ENCODE results near the gene SNTG2. TPM values are rescaled to one million over a fixed set of nuclear protein-coding genes. Genes with fewer than 3 reads are reported as not detected.

Gene SNTG2
- total and polyA plus RNA-seq, 2 experiments from 2014 or later, result 0.66 to 1.0 TPM

DNA sequence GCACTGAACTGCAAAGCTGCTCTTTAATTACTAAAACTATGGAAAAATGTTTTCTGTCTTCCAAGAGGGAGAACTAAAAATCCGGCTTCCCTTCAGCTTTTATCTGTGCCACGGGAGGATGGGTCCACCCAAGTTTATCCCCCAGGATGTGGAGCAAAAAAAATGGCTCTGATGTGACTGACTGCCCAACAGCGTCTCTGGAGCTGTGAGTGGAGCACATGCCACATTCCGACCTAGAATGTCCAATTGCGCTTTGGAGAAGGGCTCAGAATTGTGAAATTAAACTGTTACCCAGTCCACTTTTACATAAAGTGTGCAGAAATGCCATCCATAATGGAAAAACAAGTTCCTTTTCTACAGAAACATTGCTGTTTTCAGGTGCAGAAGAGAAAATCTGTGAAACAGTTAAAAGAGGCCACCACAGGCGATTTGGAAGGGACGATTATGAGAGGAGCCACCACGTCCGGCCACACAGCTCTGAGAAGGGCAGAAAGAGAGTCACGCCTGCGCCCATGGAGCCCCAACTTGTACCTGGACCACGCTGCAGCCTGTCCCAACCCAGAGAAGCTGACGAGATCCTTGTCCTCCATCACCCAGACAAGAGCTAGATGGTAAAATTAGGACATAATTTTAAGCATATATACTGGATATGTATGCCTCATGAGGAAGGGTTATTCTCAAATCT lies 362.7 kb downstream of the SNTG2 start:
- Histone ChIP-seq H3K9me3 (ENCODE audit: low read depth) (no peaks in the 10 kb centered on the region), H3K27ac (no peak overlapping the region), H3K27me3 (no peaks in the 10 kb centered on the region), H3K4me3 (no peak overlapping the region), H3K36me3 (no peaks in the 10 kb centered on the region), H3K4me1 (ENCODE audit: low read depth) (no peaks in the 10 kb centered on the region)
- DNase-seq (ENCODE audit: low read depth in 1 of 2, low spot score in 1 of 2), result no peak
- TF ChIP-seq, protein P1, sequence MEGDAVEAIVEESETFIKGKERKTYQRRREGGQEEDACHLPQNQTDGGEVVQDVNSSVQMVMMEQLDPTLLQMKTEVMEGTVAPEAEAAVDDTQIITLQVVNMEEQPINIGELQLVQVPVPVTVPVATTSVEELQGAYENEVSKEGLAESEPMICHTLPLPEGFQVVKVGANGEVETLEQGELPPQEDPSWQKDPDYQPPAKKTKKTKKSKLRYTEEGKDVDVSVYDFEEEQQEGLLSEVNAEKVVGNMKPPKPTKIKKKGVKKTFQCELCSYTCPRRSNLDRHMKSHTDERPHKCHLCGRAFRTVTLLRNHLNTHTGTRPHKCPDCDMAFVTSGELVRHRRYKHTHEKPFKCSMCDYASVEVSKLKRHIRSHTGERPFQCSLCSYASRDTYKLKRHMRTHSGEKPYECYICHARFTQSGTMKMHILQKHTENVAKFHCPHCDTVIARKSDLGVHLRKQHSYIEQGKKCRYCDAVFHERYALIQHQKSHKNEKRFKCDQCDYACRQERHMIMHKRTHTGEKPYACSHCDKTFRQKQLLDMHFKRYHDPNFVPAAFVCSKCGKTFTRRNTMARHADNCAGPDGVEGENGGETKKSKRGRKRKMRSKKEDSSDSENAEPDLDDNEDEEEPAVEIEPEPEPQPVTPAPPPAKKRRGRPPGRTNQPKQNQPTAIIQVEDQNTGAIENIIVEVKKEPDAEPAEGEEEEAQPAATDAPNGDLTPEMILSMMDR (IDR thresholded peaks at IDR 0.05; ENCODE audit: low read depth, low read length), result no peak

DNA sequence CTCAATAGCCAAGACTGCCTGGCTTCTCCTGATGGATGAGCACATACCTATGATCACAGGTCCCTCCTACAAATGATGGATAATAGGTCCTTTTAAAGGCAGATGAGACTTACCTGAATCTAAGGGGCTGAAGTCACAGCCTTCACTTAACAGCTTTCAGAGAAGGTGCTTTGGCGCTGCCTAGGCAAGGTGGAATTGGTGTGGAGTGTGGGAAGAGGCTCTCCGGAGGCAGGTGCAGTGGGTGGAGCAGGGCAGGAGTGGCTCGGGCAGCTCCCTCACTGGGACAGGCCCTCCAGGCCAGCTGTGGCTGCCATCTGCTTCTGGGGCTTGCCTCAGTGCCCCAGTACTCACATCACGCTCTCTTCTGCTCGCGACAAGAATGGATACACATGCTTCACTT lies 363.6 kb downstream of the SNTG2 start:
- H3K4me1 ChIP-seq (ENCODE audit: low read depth), result no peaks in the 10 kb centered on the region
- no peaks in the 10 kb centered on the region for H3K36me3 ChIP-seq
- no peaks in the 10 kb centered on the region for H3K27me3 ChIP-seq
- no peak overlapping the region for H3K4me3 ChIP-seq
- no peaks in the 10 kb centered on the region for H3K9me3 ChIP-seq (ENCODE audit: low read depth)
- TF ChIP-seq, protein P1 (IDR thresholded peaks at IDR 0.05; ENCODE audit: low read depth, low read length), result no peak
- no peak for DNase-seq (ENCODE audit: low read depth in 1 of 2, low spot score in 1 of 2)
- H3K27ac ChIP-seq, result no peak overlapping the region

DNA sequence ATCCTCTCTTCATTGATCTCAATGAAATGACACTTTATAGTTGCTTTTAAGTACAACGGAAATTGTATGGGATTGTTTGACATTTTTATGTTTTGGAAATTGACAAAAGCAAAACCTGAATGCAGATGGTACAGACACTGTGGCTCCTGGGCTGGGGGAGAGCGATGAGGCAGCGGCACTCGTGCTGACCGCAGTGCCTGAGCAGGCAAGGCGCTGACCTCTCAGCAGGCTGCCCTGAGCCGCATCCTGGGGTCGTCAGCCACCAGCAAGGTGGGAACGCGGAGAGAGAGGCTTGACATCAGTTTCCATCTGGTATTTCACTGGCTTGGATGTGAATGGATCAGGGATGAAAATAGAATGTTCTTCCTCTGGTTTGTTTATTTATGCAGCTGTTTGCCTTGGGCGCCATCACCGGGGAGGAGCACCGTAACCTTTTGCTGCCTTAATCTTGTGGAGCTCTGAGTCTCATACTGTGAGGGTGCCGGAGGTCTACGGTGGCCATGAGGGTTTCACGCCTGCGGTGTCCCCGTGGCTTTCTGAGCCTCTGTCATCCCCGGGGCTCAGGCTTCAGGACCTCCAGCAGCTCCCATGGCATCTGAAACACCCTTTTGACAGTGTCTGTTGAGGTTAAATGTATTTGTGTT lies 367.8 kb downstream of the SNTG2 start:
- Histone ChIP-seq H3K9me3 (ENCODE audit: low read depth) (no peaks in the 10 kb centered on the region), H3K4me3 (no peak overlapping the region), H3K27ac (no peak overlapping the region), H3K4me1 (ENCODE audit: low read depth) (no peaks in the 10 kb centered on the region), H3K36me3 (no peaks in the 10 kb centered on the region), H3K27me3 (no peaks in the 10 kb centered on the region)
- TF ChIP-seq, protein P1 (IDR thresholded peaks at IDR 0.05; ENCODE audit: low read depth, low read length), result no peak
- DNase-seq (ENCODE audit: low read depth in 1 of 2, low spot score in 1 of 2), result no peak

DNA sequence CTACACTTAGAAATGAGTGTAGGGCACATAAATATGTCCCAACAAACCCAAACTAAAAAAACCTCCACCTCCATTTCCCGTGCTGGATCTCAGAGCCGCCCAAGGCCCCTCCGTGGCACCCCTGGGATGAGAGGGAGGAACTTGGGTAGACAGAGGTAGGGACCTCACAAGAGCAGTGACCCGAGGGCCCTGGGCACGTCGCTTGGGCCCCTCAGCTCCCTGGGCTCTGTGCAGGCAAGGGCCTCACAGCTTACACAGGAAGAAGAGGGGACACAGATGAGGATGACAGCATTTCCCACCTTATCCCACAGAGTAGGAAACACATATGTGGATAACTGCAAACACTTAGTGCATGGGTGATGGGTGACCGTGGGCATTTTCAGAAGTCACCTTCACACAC lies 368.7 kb downstream of the SNTG2 start:
- TF ChIP-seq, protein P1 (IDR thresholded peaks at IDR 0.05; ENCODE audit: low read depth, low read length), result no peak
- Histone ChIP-seq H3K4me1 (ENCODE audit: low read depth) (no peaks in the 10 kb centered on the region), H3K36me3 (no peaks in the 10 kb centered on the region), H3K9me3 (ENCODE audit: low read depth) (no peaks in the 10 kb centered on the region), H3K27ac (no peak overlapping the region), H3K4me3 (no peak overlapping the region), H3K27me3 (no peaks in the 10 kb centered on the region)
- DNase-seq (ENCODE audit: low read depth in 1 of 2, low spot score in 1 of 2), result no peak

DNA sequence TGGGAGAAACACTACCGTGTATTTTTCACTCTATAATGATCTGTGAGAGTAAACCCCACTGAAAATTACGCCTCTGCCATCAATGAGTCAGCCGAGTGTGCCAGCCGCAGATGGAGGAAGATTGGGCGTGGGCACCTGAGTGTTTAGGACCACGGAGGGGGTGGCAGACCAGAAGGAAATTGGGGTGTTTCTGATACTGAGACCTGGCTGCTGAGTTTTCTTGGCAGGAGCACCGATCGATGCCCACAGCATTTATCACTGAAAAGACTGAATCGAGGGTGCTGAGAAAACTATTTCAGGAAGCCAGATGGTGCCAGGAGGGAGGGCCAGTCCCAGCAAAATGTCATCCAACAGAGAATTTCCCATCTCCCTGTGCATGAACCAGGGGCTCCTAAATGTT lies 370.7 kb downstream of the SNTG2 start:
- Histone ChIP-seq H3K4me3 (no peak overlapping the region), H3K27me3 (no peaks in the 10 kb centered on the region), H3K9me3 (ENCODE audit: low read depth) (no peaks in the 10 kb centered on the region), H3K4me1 (ENCODE audit: low read depth) (no peaks in the 10 kb centered on the region), H3K27ac (no peak overlapping the region), H3K36me3 (no peaks in the 10 kb centered on the region)
- TF ChIP-seq, protein P1 (IDR thresholded peaks at IDR 0.05; ENCODE audit: low read depth, low read length), result no peak
- DNase-seq (ENCODE audit: low read depth in 1 of 2, low spot score in 1 of 2), result no peak

Data from cardiac muscle cell (in vitro differentiated cells and primary cell).